K562 (cell line): ENCODE data around the gene ZNF324B. TPM values are rescaled to one million over a fixed set of nuclear protein-coding genes. Genes with fewer than 3 reads are reported as not detected.
A peak's percentile ranks its signal among the peaks of the same experiment; 100 is the strongest.

Source experiments
- AFF4 ChIP-seq: sonication (generic); formaldehyde crosslinking; IDR thresholded peaks from 2 replicates; pipeline ENCODE4 v1.8.0; 2023; ENCODE audit warnings: mild to moderate bottlenecking, missing genetic modification reagents
- CREB1 ChIP-seq, 2 experiments: sonication (generic) in 1 of 2; formaldehyde crosslinking in 1 of 2; IDR thresholded peaks; 2 replicates each; pipeline versions ENCODE4 v1.6.1 to v1.8.0; 2012 to 2022; ENCODE audit warnings: inconsistent platforms in 1 of 2, mild to moderate bottlenecking in 1 of 2, missing genetic modification reagents in 1 of 2, moderate library complexity in 1 of 2
- ETS1 ChIP-seq: conservative IDR thresholded peaks from 2 replicates; pipeline ENCODE4 v1.6.1; 2011; ENCODE audit warnings: low read depth, mild to moderate bottlenecking, low read length; ENCODE audit not compliant: control insufficient read depth
- FOS ChIP-seq: IDR thresholded peaks from 3 replicates; pipeline ENCODE4 v1.6.1; 2011; ENCODE audit not compliant: insufficient read length; ENCODE audit errors: extremely low read depth
- KAT8 ChIP-seq: fragments of 450-650 bp; IDR thresholded peaks from 2 replicates; pipeline ENCODE4 v1.6.1; 2016; ENCODE audit warnings: low read depth, mild to moderate bottlenecking
- NFE2L1 ChIP-seq: fragments of 450-650 bp; IDR thresholded peaks from 2 replicates; pipeline ENCODE4 v1.6.1; 2016; ENCODE audit warnings: missing genetic modification characterization, low read depth, mild to moderate bottlenecking, missing compliant biosample characterization, moderate library complexity, borderline replicate concordance
- SFPQ ChIP-seq: fragments of 200-400 bp; formaldehyde crosslinking; IDR thresholded peaks from 2 replicates; pipeline ENCODE4 v1.6.1; 2017; ENCODE audit warnings: mild to moderate bottlenecking, low read depth, low read length, moderate library complexity
- TRIM28 ChIP-seq: fragments of 450-650 bp; IDR thresholded peaks from 2 replicates; pipeline ENCODE4 v1.6.1; 2017
- TSHZ1 ChIP-seq: fragments of 250-450 bp; sonication (Bioruptor Pico); IDR thresholded peaks from 2 replicates; pipeline ENCODE4 v1.4.0; 2020; ENCODE audit warnings: mild to moderate bottlenecking, moderate library complexity
- ZNF212 ChIP-seq: fragments of 450-650 bp; formaldehyde crosslinking; IDR thresholded peaks from 2 replicates; pipeline ENCODE4 v1.4.0; 2020; ENCODE audit warnings: mild to moderate bottlenecking
- ZNF280A ChIP-seq: fragments of 450-650 bp; IDR thresholded peaks from 2 replicates; pipeline ENCODE4 v1.6.1; 2018; ENCODE audit warnings: mild to moderate bottlenecking, low read depth; ENCODE audit not compliant: partially characterized antibody
- polyA plus RNA-seq, 8 experiments: library from polyadenylated mRNA; depleted of rRNA in 4 of 8; stranded (reverse) in 5 of 8; unstranded in 3 of 8; fragments of >200 nt; fragmentation: Nextera tagmentation in 2 of 8; fragmentation: Illumina TruSeq in 1 of 8; extraction: Ambion mirVana in 2 of 8; extraction: Trizol in 1 of 8; gene quantifications; 2 replicates each; pipeline versions ENCODE4 v1.2.1 to v1.2.3, GENCODE V29; 2011 to 2014; ENCODE audit warnings: inconsistent platforms in 1 of 8, missing spikeins in 1 of 8
- total RNA-seq, 7 experiments: library from RNA; depleted of rRNA in 6 of 7; stranded (reverse); fragments of >200 nt in 6 of 7; fragmentation: Illumina TruSeq in 2 of 7; extraction: Trizol in 2 of 7; gene quantifications; 2 replicates each; pipeline versions ENCODE4 v1.2.1 to v1.2.3, GENCODE V29; 2011 to 2021; ENCODE audit warnings: low replicate concordance in 1 of 7

ZNF324B gene
- total and polyA plus RNA-seq, 9 of the 15 experiments (the other 6 are each of a cell fraction or from before 2014, with no cell fraction given), result 0.20 to 13.5 (median 5.7) TPM

- TF ChIP-seq TSHZ1 (CRISPR knock-in tag), result no peak
- no peak for TF ChIP-seq FOS
- no peak for TF ChIP-seq ZNF280A
- TF ChIP-seq AFF4 (CRISPR knock-in tag), result peak; percentile 92
- peak; percentile 63 for TF ChIP-seq TRIM28
- TF ChIP-seq ETS1, result peak; percentile 78; the same call in 1 of the 2 replicates
- no peak for TF ChIP-seq NFE2L1 (tag)
- TF ChIP-seq CREB1 (IDR thresholded peaks at IDR 0.05), result peak; percentile 77
- peak; percentile 89 for TF ChIP-seq CREB1 (CRISPR knock-in tag; IDR thresholded peaks at IDR 0.05)
- no peak for TF ChIP-seq ZNF212 (CRISPR knock-in tag)
- TF ChIP-seq SFPQ, result no peak
- no peak for TF ChIP-seq KAT8
Observed at GRCh38 chr19:58499021-58499927, 47.9 kb downstream of the ZNF324B start (continued).
